ENCODE measurements around the gene ZNF71. TPM values are rescaled to one million over a fixed set of nuclear protein-coding genes. Genes with fewer than 3 reads are reported as not detected.
"Not testable (repeated sequence)": the region's sequence is repeated elsewhere in the genome, so short reads cannot be mapped to it uniquely, and the experiment has no call there.

ZNF71 gene
- total RNA-seq, 2 donors from 2014 or later: 4.4 to 4.7 TPM

DNA sequence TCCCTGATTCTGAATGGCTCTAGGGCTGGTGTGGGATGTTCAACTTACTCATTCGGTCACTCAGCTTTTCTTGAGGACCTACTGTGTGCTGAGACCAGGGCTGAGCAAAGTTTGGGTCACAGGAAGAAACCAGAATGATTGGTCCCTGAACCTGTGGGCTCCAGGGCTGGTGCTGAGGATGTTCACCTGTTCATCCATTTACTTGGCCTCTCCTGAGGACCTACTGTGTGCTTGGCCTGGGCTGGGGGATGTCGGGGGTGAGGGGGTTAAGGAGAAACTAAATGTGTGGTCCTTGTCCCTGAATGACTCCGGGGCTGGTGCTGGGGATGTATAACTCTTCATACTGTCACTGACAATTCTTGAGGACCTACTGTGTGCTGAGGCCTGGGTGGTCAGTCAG lies 66.1 kb downstream of the ZNF71 start:
- Mint-ChIP-seq H3K36me3 (peaks cover 48 to 62% of the 10 kb centered on the region in 2 donors), H3K27ac (no peak overlapping the region), H3K9me3 (peaks cover 20% of the 10 kb centered on the region in 2 donors)
- DNase-seq (ENCODE audit: low spot score in 2 of 2) (no peak), ATAC-seq (no peak)

GRCh38 chr19:56663931-56664500 lies 68.9 kb downstream of the ZNF71 start:
- no peak for DNase-seq (ENCODE audit: low spot score in 2 of 2)
- Mint-ChIP-seq H3K9me3 (peaks cover 12 to 20% of the 10 kb centered on the region in 2 donors), H3K27ac (peak overlapping the region in 1 of 2 donors; percentile 46), H3K36me3 (peaks cover 60 to 72% of the 10 kb centered on the region in 2 donors)
- ATAC-seq: no peak

GRCh38 chr19:56664511-56664910 lies 69.4 kb downstream of the ZNF71 start:
- Mint-ChIP-seq H3K9me3 (peaks cover 7 to 18% of the 10 kb centered on the region in 2 donors), H3K27ac (no peak overlapping the region), H3K36me3 (peaks cover 62 to 69% of the 10 kb centered on the region in 2 donors)
- no peak for DNase-seq (ENCODE audit: low spot score in 2 of 2)
- no peak for ATAC-seq

GRCh38 chr19:56667311-56667870 lies 72.3 kb downstream of the ZNF71 start:
- H3K27ac Mint-ChIP-seq: no peak overlapping the region
- ATAC-seq: no peak
- peaks cover 7 to 18% of the 10 kb centered on the region in 2 donors for H3K9me3 Mint-ChIP-seq

GRCh38 chr19:56668676-56669075 lies 73.6 kb downstream of the ZNF71 start:
- ATAC-seq: no peak
- no peak for DNase-seq (ENCODE audit: low spot score in 2 of 2)
- peaks cover 54 to 55% of the 10 kb centered on the region in 2 donors for H3K36me3 Mint-ChIP-seq
- H3K9me3 Mint-ChIP-seq: peaks cover 4 to 14% of the 10 kb centered on the region in 2 donors
- H3K27ac Mint-ChIP-seq: no peak overlapping the region

More at GRCh38 chr19:56667311-56667870, 72.3 kb downstream of the ZNF71 start:
- no peak for DNase-seq (ENCODE audit: low spot score in 2 of 2)
- peaks cover 63 to 64% of the 10 kb centered on the region in 2 donors for H3K36me3 Mint-ChIP-seq

DNA sequence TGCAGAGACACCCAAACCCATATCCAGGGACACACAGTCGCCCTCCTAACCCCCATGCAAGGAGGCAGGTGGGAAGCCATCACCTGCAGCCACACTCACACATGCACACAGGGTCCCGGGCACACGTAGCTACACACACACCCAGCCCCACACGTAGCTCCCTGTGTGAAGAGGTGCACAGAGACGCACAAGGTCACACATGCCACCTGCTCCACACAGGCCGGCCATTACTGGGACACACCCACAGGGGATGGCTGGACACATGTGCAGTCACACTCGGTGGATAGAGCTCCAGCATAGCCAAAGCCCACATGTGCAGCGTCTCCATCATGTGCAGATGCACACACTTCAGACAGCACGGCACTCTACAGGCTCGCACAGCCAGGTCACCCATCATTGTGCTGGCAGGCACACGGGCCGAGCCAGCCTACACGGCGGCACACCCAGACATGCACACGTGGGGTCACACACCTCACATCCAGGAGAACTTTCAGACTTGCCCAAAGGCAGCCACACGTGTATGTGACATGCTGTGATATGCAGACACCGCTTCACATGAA lies 75.4 kb downstream of the ZNF71 start:
- ATAC-seq (no peak), DNase-seq (ENCODE audit: low spot score in 2 of 2) (no peak)
- peaks cover 6 to 8% of the 10 kb centered on the region in 2 donors for H3K9me3 Mint-ChIP-seq
- no peak overlapping the region for H3K27ac Mint-ChIP-seq
- peaks cover 38 to 44% of the 10 kb centered on the region in 2 donors for H3K36me3 Mint-ChIP-seq

- Mint-ChIP-seq H3K9me3 (peaks cover 8 to 11% of the 10 kb centered on the region in 2 donors), H3K36me3 (peaks cover 38% of the 10 kb centered on the region in 2 donors), H3K27ac (peak overlapping the region in 1 of 2 donors; percentile 88)
- ATAC-seq: peak; percentile 40 to 60
- peak in 1 of 2 donors; percentile 3 for DNase-seq (ENCODE audit: low spot score in 2 of 2)
Measured at GRCh38 chr19:56670961-56671612, 76.0 kb downstream of the ZNF71 start.

DNA sequence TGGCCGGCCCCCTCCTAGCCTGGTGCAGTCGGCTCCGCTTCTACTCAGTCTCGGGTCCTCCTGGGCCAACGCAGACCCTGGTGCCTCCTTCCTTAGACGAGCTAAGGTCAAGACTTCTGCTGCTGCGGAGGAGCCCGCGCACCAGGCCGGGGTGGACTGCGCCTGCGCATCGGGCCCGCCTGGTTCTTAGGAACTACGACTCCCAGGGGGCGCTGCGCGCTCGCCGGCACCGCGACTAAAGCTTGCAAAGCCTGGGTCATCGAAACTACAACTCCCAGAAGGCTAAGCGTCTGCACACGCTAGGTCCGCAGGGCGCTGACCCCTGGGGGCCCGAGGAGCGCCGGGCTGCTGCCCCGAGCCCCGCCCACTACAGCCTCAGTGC lies 76.5 kb downstream of the ZNF71 start, which contains the start of gene ZNF835:
ZNF835 (minus strand) TSS at position 145 of the 382 bp plus-strand sequence. CDS start 6,559 bp downstream, outside the sequence.
- ATAC-seq (peak; percentile 93 to 98), DNase-seq (ENCODE audit: low spot score in 2 of 2) (peak; percentile 81 to 92)
- H3K27ac Mint-ChIP-seq: peak within 1 kb of the TSS in 1 of 2 donors; percentile 88
- peaks cover 37 to 42% of the 10 kb centered on the region in 2 donors for H3K36me3 Mint-ChIP-seq
- H3K9me3 Mint-ChIP-seq: peaks cover 8 to 11% of the 10 kb centered on the region in 2 donors

- not testable (repeated sequence) for H3K27ac Mint-ChIP-seq; DNase-seq (ENCODE audit: low spot score in 2 of 2); ATAC-seq
- H3K9me3 Mint-ChIP-seq: peaks cover 8 to 11% of the 10 kb centered on the region in 2 donors
- H3K36me3 Mint-ChIP-seq: peaks cover 31 to 40% of the 10 kb centered on the region in 2 donors
Measured at GRCh38 chr19:56672610-56673009, 77.5 kb downstream of the ZNF71 start.

Other genes starting within 250 kb of the ZNF71 start
- gene ZNF582, start 201.8 kb upstream of the ZNF71 start, total RNA-seq: 1 to 10 TPM in 1 of 2 donors, under 1 TPM in 1; 0.84 to 3.5 TPM
- gene ZNF583, start 191.0 kb upstream of the ZNF71 start, total RNA-seq: 1 to 10 TPM in 1 of 2 donors, under 1 TPM in 1; 0.88 to 1.6 TPM
- gene ZNF667, start 118.0 kb upstream of the ZNF71 start, total RNA-seq: 1 to 10 TPM; 1.3 to 2.7 TPM
- gene ZNF471, start 87.4 kb upstream of the ZNF71 start, total RNA-seq: 1 to 10 TPM in 1 of 2 donors, under 1 TPM in 1; 0.39 to 1.1 TPM
- 1 to 10 TPM; 3.8 to 5.0 TPM for gene ZFP28, start 56.4 kb upstream of the ZNF71 start, total RNA-seq
- 1 to 10 TPM; 4.4 to 6.3 TPM for gene ZNF470, start 27.8 kb upstream of the ZNF71 start, total RNA-seq
- under 1 TPM; 0.30 to 0.31 TPM for gene SMIM17, start 47.9 kb downstream of the ZNF71 start, total RNA-seq
- gene ZNF835, start 76.5 kb downstream of the ZNF71 start, total RNA-seq: 1 to 10 TPM; 1.7 to 2.2 TPM
- not detected for gene PEG3, start 245.4 kb downstream of the ZNF71 start, total RNA-seq
- not detected for gene ZIM2, start 245.4 kb downstream of the ZNF71 start, total RNA-seq